Stimulated activated CD8-positive, alpha-beta memory T cell treated with anti-CD3 and anti-CD28 coated beads, Interleukin-2, amount 100 ng/mL, for 48 hours (primary cell): ENCODE data around the gene SLC22A17.

ENCODE experiments used
- DNase-seq, 2 donors: peaks; one replicate each; pipeline ENCODE4 v3.0.0-alpha.2; 2020; ENCODE audit warnings: low read depth in 2 of 2

SLC22A17 gene

GRCh38 chr14:23362200-23362599 lies 9.5 kb upstream of the SLC22A17 start:
- DNase-seq: no peak

GRCh38 chr14:23361763-23362162 lies 9.1 kb upstream of the SLC22A17 start:
- DNase-seq: no peak

DNA sequence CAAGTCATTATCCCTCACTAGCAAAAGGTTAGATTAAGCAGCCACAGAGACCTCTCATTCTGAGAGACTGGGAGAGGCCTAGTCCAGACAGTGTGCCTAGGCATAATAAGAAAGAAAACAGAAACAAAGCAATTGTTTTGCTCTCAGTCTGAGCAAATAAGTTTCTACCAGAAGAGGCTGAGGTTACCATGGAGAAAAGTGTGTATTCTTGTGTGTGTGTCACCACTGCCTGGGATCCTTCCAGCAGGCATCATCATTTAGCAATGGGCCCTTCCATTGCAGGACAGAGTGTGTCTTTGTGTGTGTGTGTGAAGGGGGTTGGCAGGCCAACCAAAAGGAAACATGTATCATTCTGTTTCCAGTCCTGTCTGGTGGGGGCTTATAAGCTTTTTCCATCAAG lies 8.6 kb upstream of the SLC22A17 start:
- no peak for DNase-seq

DNA sequence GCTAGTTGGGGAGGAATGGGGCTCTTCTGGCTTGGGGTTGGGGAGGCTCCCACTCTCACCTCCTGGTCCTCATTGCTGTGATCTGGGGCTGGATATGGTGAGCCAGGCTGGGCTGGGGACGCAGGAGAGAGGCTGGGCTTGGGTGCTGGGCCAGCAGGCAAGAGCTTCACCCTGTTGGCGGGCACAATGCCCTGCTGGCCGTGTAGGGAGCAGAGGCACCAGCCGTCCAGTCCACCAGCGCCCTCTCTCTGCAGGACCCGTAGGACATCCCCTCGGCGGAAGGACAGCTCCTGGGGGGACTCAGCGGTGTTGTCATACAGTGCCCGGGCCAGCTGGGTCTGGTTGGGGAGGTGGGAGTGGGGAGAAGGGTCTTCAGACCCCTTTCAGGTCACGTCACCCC lies 7.8 kb upstream of the SLC22A17 start:
- no peak for DNase-seq

DNA sequence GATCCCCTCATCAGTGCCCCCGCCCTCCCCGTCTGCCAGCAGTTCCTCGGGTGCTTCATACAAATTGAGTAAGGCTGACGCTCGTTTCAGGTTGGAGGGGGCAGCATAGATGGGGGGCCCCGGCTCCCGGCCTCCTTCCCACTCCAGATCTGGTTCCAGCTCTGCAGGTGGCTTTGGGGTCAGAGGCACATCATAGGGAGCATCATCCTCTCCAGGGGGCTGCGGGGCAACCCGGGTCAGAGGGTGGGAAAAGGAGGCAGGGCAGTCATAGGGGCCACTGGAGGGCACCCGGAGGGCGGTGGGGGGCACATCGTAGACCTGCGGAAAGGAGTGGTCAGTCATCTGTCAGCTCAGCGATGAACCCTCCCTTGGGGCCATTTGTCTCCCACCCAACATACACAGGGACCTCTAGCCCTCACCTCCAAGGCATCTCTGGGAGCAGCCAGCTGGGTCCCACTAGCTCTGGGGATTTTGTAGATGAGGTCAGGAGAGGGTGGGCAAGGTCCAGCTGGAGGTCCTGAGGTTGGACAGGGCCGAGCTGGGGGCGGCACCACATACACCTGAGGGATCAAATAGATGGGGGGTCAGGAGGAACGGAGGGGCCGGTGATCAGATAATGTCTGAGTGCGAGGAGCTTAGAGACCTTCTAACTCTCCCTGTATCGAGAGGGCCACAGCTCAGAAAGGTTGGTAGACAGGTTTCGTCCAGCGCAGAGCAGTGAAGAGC lies 7.2 kb upstream of the SLC22A17 start:
- DNase-seq: no peak

DNA sequence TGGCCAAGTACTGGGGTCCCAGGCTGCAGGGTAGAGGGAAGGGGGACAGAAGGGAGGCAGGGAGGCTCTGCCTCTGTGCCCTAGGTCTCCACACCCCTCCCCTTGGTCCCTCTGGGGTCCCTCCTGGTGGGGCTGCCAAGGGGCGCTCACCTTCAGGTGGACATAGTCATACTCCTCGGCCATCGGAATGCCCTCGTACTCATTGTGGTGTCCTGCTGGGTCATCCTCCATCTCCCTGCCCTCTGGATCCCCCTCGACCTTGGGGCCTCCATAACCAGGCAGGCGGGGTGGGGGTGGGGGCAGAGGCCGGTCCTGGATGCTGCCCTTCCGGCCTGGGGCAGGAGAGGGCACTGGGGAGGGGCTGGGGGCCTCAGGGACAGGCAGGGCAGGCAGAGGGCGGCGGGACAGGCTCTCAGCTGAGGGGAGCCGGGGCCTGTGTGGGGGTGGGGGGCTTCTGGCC lies 6.5 kb upstream of the SLC22A17 start:
- DNase-seq: no peak

DNA sequence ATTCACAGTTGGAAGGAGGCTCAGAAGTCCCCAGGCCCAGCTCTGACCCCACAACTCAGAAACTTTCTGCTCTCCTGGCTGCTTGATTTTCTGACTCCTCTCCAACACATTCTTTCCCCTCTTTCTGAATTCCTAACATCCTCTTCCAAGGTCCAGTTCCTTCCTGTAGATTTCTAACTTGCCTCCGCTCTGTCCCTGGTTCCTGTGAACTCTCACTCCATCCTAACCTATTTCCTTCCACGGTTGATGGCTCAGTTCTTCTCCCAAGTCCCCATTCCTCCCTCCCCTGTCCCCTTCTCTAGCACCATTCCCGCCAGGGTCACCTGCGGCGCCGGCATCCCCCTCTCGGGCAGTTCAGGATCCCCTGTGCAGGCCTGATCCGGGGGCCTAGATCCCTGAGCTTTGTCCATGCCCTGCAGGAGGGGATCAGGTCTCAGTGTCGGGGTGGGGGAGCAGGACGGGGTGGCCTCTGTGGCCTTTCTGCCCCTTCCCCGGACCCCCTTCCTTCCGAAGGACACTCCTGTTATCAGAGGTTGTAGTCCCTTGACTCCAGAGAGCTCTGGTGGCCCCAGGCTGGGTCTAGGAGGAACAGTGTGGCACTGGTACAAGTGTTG lies 6.0 kb upstream of the SLC22A17 start:
- DNase-seq: no peak

DNA sequence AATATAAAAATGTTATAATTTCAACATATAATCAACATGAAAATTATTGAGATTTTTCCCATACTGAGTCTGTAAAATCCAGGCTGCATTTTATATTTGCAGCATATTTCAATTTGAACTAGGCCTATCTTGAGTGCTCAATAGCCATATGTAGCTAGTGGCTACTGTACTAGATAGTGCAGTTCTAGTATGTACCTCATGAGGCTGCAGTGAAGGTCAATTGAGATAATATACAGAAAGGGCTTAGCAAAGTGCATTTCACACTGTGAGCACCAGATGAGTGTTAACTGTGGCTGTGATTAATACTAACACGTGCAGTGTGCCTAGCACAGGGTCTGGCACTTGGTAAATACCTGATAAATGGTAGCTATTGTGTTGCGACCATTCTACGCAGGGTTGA lies 5.4 kb upstream of the SLC22A17 start:
- DNase-seq: no peak

GRCh38 chr14:23357261-23357660 lies 4.6 kb upstream of the SLC22A17 start:
- no peak for DNase-seq

DNA sequence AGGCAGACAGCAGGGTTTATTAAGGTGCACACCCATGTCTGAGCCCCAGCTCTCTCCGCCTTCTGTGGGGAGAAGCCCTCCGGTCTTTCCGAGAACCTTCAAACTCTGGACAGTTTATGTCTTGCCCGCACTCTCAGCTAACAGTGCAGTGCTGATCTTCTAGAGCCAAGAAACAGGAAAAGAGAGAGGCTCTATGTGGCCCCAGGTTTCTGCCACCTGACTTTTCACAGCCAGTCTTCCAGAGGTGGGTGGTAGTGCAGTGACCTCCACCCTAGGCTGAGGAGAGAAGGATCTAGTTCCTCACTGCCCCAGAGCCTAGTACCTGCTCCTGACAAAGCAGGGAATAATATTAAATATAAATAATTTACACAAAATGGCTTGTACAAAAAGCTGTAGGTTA lies 4.0 kb upstream of the SLC22A17 start:
- no peak for DNase-seq

DNA sequence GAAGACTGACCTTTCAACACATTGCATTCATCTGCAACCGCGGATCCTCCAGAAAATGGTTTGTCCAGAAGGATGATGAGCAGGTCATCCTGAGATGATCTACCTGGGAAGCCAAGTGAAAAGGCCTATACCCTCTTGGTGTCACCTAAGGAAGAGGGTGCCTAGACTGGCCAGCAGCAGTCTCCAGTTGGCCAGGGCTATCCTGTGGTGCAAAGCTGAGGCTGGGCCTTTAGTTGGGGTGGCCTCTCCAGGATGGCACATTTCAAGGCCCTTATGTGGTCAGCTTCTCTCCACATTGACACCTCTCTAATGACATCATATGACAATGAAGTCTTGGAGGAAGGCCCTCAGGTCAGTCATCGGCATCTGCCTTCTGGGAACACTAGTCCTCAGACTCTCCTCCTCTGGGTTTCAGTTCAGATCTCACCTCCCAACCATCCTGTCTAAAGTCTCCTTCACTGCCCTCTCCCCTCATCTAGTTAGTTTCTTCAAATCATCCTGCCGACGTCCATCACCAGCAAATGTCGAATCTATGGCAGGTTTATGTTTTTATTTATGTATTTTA lies 3.3 kb upstream of the SLC22A17 start:
- DNase-seq: no peak

DNA sequence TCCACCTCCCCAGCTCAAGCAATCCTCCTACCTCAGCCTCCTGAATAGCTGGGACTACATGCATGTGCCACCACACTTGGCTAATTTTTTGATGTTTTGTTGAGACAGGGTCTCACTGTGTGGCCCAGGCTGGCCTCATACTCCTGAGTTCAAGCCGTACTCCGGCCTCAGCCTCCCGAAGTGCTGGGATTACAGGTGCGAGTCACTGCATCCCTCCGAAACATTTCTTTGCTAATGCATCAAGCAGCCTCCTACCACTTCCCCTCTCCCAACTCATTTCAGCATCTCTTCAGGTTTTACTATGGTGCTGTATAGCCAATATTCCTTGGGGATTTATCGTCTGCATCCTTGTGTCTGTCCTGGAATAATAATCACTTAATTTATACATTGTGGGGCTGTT lies 2.3 kb upstream of the SLC22A17 start:
- DNase-seq: no peak

DNA sequence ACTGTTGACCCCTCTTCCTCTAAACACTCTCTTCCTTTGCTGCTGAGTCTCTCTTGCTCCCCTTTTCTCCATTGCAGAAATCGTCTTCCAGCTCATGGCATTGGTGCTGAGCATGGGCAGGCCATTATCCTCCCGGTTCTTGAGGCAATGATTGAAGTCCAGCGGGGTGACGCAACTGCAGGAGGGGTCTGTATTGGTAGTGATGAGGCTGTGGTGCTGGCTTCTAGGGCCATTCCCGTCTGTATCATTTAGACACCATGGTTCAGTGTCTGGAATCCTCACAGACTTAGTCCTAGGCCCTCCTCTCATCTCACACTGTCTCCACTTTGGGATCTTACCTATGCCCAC lies 720 bp upstream of the SLC22A17 start:
- DNase-seq: no peak

- DNase-seq: no peak
Observed at GRCh38 chr14:23351681-23352505, 794 bp downstream of the SLC22A17 start.

DNA sequence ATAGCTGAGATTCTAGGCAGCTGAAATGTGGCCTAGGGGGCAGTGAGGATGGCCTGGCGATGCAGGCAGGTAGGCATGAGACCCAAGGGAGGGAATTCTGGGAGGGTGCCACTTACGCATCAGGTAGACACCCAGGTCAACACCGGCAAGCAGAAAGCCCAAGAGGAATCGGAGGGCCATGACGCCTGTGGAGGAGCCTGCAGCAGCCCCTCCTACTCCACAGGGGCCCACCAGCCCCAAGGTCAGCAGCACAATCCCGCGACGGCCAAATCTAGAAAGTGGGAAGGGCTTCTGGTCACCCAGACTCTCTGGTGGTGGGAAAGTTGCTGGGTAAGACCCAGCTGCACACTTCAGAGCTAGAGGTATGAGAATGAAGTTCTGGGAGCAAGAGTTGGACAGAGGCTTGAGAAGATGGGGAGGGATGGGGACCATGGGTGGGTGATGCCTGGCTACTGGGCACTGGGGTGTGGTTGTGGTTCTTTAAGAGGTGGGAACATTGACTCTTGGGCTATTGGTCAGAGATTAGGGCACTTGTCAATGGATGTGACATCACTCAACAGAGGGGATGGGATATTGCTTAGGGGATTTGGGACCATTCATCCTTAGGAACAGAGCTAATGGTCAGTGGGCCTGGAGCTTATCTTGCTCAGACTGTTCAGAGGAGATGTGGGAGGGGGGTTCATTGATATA lies 3.4 kb downstream of the SLC22A17 start:
- no peak for DNase-seq

DNA sequence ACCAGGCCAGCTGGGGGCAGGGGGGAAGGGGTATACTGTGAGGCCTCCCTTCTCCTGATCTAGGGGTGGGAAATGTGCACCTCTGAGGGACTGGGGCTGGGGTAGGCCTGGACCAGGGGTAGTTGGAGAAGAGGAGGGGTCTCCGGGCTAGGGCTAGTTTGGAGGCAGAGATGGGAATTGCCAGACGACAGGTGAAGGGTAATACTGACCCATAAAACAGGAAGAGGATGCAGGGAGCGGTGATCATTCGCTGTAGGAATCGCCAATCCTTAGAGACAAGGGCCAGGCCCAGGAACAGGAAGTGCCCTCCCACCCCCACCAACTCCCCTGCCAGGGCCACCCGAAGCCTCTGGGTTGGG lies 4.4 kb downstream of the SLC22A17 start:
- DNase-seq: no peak

DNA sequence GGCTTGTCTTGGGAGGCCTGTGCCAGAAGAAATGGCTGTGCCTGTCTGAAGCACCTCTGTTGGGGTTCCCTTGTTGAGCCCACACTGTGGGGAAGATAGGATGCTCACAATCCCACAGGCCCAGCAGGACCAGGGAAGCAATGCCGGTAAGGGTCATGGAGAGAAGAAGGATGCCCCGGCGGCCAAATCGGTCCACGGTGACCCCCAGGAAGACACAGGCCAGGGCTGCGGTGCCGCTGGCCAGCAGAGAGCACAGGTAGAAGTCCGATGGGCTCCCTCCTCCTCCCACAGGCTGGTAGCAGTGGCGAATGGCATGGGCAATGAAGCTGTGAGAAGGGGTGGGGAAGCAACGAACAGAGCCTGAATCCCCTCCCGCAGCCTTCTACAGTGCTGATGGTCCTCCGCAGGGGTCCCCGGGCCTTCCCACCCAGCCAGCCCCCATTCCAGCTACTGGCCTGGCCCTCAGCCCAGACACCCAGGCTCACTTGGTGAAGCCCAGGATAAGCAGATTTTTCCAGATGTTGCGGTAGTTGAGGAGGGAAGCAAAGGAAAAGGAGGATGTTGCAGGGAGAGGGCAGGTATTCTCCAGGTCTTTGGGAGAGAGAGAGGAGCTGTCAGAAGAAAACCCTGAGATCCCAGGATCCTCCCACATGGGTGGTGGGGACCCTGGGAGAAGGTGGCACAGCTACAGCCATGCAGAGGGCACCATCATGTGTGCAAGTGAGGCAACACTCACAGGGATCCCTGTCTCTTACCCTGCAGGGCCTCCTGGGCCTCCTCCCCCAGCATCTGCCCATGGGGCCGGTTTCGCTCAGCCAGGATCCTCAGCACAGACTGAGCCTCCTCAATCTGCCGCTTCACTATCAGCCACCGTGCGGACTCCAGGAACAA lies 5.0 kb downstream of the SLC22A17 start:
- DNase-seq: no peak

DNA sequence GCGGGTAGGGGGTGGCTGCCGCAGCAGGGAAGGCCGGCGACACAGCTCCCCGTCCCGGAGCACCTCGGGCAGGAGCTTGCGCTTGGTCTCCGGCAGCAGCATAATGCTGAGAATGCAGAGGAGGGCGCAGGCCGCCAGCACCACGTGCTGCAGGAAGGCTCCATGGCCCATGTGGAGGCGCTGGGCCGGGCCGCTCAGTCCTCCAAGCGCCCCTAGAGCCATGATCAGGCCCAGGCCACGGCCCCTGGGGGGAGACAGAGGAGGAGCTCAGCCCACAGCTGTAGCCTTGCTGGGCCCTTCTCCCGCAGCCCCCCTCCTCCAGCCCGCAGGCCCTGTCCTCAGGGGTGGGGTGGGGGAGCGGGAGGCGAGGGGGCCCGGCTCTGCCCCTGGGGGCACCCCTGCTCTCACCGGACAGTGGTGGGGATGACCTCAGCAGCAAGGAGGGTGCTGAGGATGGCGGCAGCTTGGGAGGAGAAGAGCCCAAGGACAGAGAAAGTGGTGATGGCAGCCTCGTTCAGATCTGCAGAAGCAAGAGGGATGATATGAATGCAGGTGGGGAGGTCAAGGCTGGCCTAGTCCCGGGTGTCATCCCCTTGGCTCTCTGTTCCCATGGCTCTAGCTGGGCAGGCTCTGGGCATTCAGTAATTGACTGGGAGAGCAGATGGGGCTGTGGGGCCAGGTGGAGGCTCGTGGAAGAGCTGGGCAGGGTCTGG lies 5.8 kb downstream of the SLC22A17 start:
- no peak for DNase-seq

DNA sequence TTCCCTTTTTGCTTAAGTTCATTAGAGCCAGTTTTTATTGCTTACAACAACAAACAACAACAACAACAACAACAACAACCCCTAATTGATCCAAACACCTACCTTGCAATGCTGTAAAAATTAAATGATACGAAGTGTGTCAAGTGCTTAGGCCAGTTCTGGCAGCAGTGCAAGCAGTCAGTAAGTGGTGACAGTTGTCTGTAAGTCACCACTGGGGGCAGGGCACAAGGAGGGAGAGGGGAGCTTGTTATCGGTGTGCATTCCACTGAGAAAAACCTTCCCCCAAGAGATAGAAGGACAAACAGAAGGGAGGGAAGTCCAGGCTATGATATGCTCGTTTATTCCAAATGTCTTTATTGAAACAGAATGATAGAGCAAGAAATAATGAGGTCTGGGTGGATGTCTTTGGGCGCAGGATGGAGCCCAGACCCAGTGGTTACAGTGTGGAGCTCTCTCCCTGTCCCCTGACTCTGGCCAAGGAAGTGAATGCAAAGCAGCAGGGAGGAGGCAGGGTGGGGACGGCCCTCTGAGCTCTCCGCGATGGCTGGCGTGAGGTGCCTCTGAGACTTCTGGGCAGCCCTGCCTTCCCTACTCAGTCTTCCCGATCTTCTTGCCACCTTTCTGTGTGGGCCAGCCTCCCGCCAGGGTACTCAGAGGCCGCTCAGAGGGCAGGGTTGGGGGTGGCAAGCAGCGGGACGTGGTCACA lies 6.5 kb downstream of the SLC22A17 start:
- DNase-seq: no peak

DNA sequence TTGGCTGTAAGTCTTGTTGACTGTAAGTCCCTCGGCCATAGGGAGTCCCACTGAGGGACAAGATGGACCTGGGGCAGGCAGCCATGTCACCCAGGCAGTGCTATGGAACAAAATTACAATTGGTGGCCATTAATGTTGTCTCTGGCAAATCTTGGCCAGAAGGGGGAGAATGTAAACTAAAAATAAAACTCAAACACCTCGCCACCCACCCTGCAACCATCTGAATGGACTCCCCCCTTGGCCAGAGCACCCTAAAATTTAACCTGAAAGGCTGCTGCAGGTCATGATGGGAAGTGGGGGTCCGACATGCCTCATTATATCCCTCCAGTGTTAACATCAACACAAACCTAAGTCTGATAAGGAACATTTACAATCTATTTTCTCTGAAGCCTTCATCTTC lies 8.2 kb downstream of the SLC22A17 start:
- no peak for DNase-seq
